ENCODE measurements around the gene SLC39A9.

DNA sequence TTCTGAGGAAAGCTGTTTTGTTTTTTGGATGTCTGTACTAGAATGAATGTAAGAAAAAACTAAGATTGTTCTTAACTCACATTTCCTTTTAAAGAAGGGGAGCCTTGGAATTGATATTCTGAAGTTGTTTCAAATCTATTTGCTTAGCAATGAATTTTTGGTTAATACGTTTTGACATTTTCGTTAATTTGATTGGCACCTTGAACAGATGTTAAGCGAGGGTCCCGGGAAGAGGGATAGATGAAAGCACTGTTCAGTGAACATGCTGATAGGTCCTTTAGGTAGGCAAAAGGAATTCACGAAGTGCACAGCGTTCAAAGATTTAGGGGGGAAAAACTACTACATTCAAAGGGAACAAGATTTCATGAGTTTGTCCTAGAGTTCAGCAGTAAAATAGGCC is 1.7 kb downstream of the SLC39A9 start:
- TF ChIP-seq, protein P1, sequence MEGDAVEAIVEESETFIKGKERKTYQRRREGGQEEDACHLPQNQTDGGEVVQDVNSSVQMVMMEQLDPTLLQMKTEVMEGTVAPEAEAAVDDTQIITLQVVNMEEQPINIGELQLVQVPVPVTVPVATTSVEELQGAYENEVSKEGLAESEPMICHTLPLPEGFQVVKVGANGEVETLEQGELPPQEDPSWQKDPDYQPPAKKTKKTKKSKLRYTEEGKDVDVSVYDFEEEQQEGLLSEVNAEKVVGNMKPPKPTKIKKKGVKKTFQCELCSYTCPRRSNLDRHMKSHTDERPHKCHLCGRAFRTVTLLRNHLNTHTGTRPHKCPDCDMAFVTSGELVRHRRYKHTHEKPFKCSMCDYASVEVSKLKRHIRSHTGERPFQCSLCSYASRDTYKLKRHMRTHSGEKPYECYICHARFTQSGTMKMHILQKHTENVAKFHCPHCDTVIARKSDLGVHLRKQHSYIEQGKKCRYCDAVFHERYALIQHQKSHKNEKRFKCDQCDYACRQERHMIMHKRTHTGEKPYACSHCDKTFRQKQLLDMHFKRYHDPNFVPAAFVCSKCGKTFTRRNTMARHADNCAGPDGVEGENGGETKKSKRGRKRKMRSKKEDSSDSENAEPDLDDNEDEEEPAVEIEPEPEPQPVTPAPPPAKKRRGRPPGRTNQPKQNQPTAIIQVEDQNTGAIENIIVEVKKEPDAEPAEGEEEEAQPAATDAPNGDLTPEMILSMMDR (IDR thresholded peaks at IDR 0.05): no peak
- no peak for TF ChIP-seq EZH2phosphoT487 (IDR thresholded peaks at IDR 0.05)
- no peak for TF ChIP-seq EZH2 (IDR thresholded peaks at IDR 0.05)

Data from neural progenitor cell (in vitro differentiated cells).